Caco-2 (cell line): ENCODE results near the gene BACE1-AS. TPM values are rescaled to one million over a fixed set of nuclear protein-coding genes. Genes with fewer than 3 reads are reported as not detected.

Experiments used
- BruUV-seq: library from RNA; stranded (reverse); fragments of 400-500 nt; replicated peaks from 2 replicates; lab custom pipeline; 2021; lab: Mats Ljungman, UMichigan
- CTCF ChIA-PET: fragments of 300-600 bp; sonication (Branson Sonifier 250); formaldehyde crosslinking; loops from one replicate; lab custom pipeline; 2022; ENCODE audit warnings: antibody characterized with exemption; lab: Charles Lee
- POLR2A ChIA-PET: fragments of 300-600 bp; sonication (Branson Sonifier 250); formaldehyde crosslinking; loops from one replicate; lab custom pipeline; 2022; ENCODE audit warnings: antibody characterized with exemption; lab: Charles Lee
- DNase-seq, 2 experiments: peaks; one replicate each; pipeline versions ENCODE4 v3.0.0 to v3.0.0-alpha.2; 2020 to 2022
- H3K27me3 ChIP-seq: replicated peaks from 2 replicates; pipeline ENCODE4 v1.6.0; 2011; ENCODE audit warnings: low read length; ENCODE audit not compliant: control insufficient read depth, insufficient read depth
- H3K36me3 ChIP-seq: 2 replicates; pipeline ENCODE4 v1.5.1; 2011; ENCODE audit warnings: low read length; ENCODE audit not compliant: control insufficient read depth, insufficient read depth
- H3K4me1 ChIP-seq: fragments of 250-450 bp; sonication (Bioruptor Pico); 2 replicates; pipeline ENCODE4 v1.5.1; 2020; ENCODE audit warnings: mild to moderate bottlenecking
- H3K4me3 ChIP-seq: 2 replicates; pipeline ENCODE4 v1.5.1; 2011; ENCODE audit warnings: low read depth, mild to moderate bottlenecking, control low read depth, low read length
- H3K9me3 ChIP-seq: fragments of 250-450 bp; sonication (Bioruptor Pico); 2 replicates; pipeline ENCODE4 v1.5.1; 2020; ENCODE audit warnings: mild to moderate bottlenecking, moderate library complexity
- H3K27ac Mint-ChIP-seq: one replicate; pipeline ENCODE4 v1.8.0; 2022; ENCODE audit warnings: mixed read lengths; ENCODE audit not compliant: unreplicated experiment
- H3K27me3 Mint-ChIP-seq: one replicate; pipeline ENCODE4 v1.8.0; 2022; ENCODE audit warnings: mixed read lengths; ENCODE audit not compliant: insufficient read depth, unreplicated experiment
- H3K36me3 Mint-ChIP-seq: one replicate; pipeline ENCODE4 v1.8.0; 2022; ENCODE audit warnings: mild to moderate bottlenecking, mixed read lengths; ENCODE audit not compliant: insufficient read depth, unreplicated experiment
- H3K4me1 Mint-ChIP-seq: one replicate; pipeline ENCODE4 v1.8.0; 2022; ENCODE audit warnings: low read depth, mixed read lengths; ENCODE audit not compliant: unreplicated experiment
- H3K4me3 Mint-ChIP-seq: one replicate; pipeline ENCODE4 v1.8.0; 2022; ENCODE audit warnings: mild to moderate bottlenecking, moderate library complexity, mixed read lengths; ENCODE audit not compliant: unreplicated experiment
- H3K9me3 Mint-ChIP-seq: one replicate; pipeline ENCODE4 v1.8.0; 2022; ENCODE audit warnings: mixed read lengths; ENCODE audit not compliant: unreplicated experiment
- CTCF ChIP-seq, 2 experiments: fragments of 200-600 bp in 1 of 2; IDR thresholded peaks; 1 replicate in 1 of 2; 2 replicates in 1 of 2; pipeline versions ENCODE4 v1.5.1 to v1.8.0; 2011 to 2022; ENCODE audit warnings: antibody characterized with exemption in 1 of 2, control low read depth in 1 of 2, inconsistent platforms in 1 of 2, low read depth in 1 of 2, low read length in 1 of 2, mild to moderate bottlenecking in 1 of 2, moderate library complexity in 1 of 2; ENCODE audit not compliant: insufficient read depth in 1 of 2, severe bottlenecking in 1 of 2, unreplicated experiment in 1 of 2
- intact Hi-C: fragments of 100-400 bp; cut with micrococcal nuclease; formaldehyde crosslinking; loops from one replicate; pipeline ENCODE4 v1.10.0; 2022; ENCODE audit not compliant: unreplicated experiment
- total RNA-seq: library from RNA; stranded (reverse); gene quantifications from 2 replicates; pipeline ENCODE4 v1.2.3, GENCODE V29; 2022

BACE1-AS gene
- total RNA-seq, 1 experiment from 2014 or later, result 18.8 TPM

- Histone ChIP-seq H3K4me3 (no peak overlapping the region), H3K36me3 (no peaks in the 10 kb centered on the region), H3K9me3 (no peaks in the 10 kb centered on the region), H3K27me3 (no peaks in the 10 kb centered on the region), H3K4me1 (peaks cover 18% of the 10 kb centered on the region)
- intact Hi-C loops, result no loop called here
- peak overlapping the region; percentile 5 for H3K27ac Mint-ChIP-seq
- H3K36me3 Mint-ChIP-seq, result no peaks in the 10 kb centered on the region
- no peak overlapping the region for H3K4me3 Mint-ChIP-seq
- BruUV-seq, result no TSS peak
- peaks cover 20% of the 10 kb centered on the region for H3K4me1 Mint-ChIP-seq
- H3K27me3 Mint-ChIP-seq, result no peaks in the 10 kb centered on the region
- no peak for TF ChIP-seq CTCF (IDR thresholded peaks at IDR 0.05; ENCODE audit: insufficient read depth in 1 of 2, low read depth in 1 of 2, low read length in 1 of 2, severe bottlenecking in 1 of 2, unreplicated experiment in 1 of 2)
- CTCF ChIA-PET, result interaction anchor here (1.3 kb wide), 1 partner anchor 11 kb away, joined by 4 read pairs; no protein-coding TSS in a partner anchor
- DNase-seq, result no peak
- no peaks in the 10 kb centered on the region for H3K9me3 Mint-ChIP-seq
- POLR2A ChIA-PET, result no interaction called here
These were observed 5.7 kb downstream of the BACE1-AS start for GRCh38 chr11:117296881-117297280.

- no peak overlapping the region for H3K4me3 Mint-ChIP-seq
- H3K27ac Mint-ChIP-seq, result no peak overlapping the region
- no peak for TF ChIP-seq CTCF (IDR thresholded peaks at IDR 0.05; ENCODE audit: insufficient read depth in 1 of 2, low read depth in 1 of 2, low read length in 1 of 2, severe bottlenecking in 1 of 2, unreplicated experiment in 1 of 2)
- no peaks in the 10 kb centered on the region for H3K36me3 ChIP-seq
- no peaks in the 10 kb centered on the region for H3K9me3 Mint-ChIP-seq
- H3K27me3 Mint-ChIP-seq, result no peaks in the 10 kb centered on the region
- H3K4me1 Mint-ChIP-seq, result peaks cover 20% of the 10 kb centered on the region
- H3K27me3 ChIP-seq, result no peaks in the 10 kb centered on the region
- BruUV-seq, result no TSS peak
- no peaks in the 10 kb centered on the region for H3K9me3 ChIP-seq
- intact Hi-C loops, result no loop called here
- POLR2A ChIA-PET, result no interaction called here
- DNase-seq, result no peak
- H3K4me1 ChIP-seq, result peaks cover 18% of the 10 kb centered on the region
- no peak overlapping the region for H3K4me3 ChIP-seq
- no peaks in the 10 kb centered on the region for H3K36me3 Mint-ChIP-seq
- CTCF ChIA-PET, result interaction anchor here (0.6 to 0.9 kb wide), 2 partner anchors 96 to 128 kb away, joined by 3 read pairs; no protein-coding TSS in a partner anchor
These were observed 7.0 kb downstream of the BACE1-AS start for GRCh38 chr11:117298195-117298594.

GRCh38 chr11:117299351-117300282 lies 8.5 kb downstream of the BACE1-AS start:
- no peaks in the 10 kb centered on the region for H3K9me3 ChIP-seq
- peaks cover 23% of the 10 kb centered on the region for H3K4me1 ChIP-seq
- H3K4me3 ChIP-seq, result peak overlapping the region; percentile 4; the same call in 1 of the 2 replicates
- Mint-ChIP-seq H3K36me3 (no peaks in the 10 kb centered on the region), H3K4me3 (peak overlapping the region; percentile 3), H3K4me1 (peaks cover 20% of the 10 kb centered on the region), H3K27me3 (no peaks in the 10 kb centered on the region), H3K9me3 (no peaks in the 10 kb centered on the region), H3K27ac (peak overlapping the region; percentile 24)
- no peaks in the 10 kb centered on the region for H3K27me3 ChIP-seq
- H3K36me3 ChIP-seq, result no peaks in the 10 kb centered on the region
- DNase-seq, result peak in 1 of 2 experiments; percentile 41
- TF ChIP-seq CTCF (IDR thresholded peaks at IDR 0.05; ENCODE audit: insufficient read depth in 1 of 2, low read depth in 1 of 2, low read length in 1 of 2, severe bottlenecking in 1 of 2, unreplicated experiment in 1 of 2), result no peak
- BruUV-seq, result no TSS peak
- POLR2A ChIA-PET, result interaction anchor here (0.5 kb wide), 1 partner anchor 120 kb away, joined by 3 read pairs; no protein-coding TSS in a partner anchor
- CTCF ChIA-PET, result interaction anchor here (0.7 kb wide), 2 partner anchors 20 to 73 kb away, joined by 3 to 5 read pairs; no protein-coding TSS in a partner anchor
- intact Hi-C loops, result no loop called here
